ENCODE data around the gene MTAP.

DNA sequence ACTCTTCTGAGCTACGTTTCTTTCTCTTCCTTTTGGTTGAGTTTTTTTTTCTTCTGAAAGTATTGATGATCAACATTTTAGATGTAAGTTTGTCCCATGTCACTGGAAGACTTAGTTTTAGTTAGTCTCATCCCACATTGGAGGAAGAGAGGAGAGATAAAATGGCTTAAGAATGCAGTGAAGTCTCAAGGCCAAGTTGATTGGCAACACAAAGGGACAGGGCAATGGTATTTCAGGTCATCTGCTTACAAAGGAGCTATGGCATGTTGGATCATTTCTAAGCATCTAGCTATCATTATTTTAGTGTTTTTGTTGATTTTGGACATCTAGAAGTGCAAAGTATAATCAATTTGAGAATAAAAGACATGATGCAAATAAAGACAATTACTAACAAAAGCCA, 133.2 kb downstream of the MTAP start:
- TF ChIP-seq, protein P1, sequence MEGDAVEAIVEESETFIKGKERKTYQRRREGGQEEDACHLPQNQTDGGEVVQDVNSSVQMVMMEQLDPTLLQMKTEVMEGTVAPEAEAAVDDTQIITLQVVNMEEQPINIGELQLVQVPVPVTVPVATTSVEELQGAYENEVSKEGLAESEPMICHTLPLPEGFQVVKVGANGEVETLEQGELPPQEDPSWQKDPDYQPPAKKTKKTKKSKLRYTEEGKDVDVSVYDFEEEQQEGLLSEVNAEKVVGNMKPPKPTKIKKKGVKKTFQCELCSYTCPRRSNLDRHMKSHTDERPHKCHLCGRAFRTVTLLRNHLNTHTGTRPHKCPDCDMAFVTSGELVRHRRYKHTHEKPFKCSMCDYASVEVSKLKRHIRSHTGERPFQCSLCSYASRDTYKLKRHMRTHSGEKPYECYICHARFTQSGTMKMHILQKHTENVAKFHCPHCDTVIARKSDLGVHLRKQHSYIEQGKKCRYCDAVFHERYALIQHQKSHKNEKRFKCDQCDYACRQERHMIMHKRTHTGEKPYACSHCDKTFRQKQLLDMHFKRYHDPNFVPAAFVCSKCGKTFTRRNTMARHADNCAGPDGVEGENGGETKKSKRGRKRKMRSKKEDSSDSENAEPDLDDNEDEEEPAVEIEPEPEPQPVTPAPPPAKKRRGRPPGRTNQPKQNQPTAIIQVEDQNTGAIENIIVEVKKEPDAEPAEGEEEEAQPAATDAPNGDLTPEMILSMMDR (IDR thresholded peaks at IDR 0.05): no peak
- TF ChIP-seq, protein P2, sequence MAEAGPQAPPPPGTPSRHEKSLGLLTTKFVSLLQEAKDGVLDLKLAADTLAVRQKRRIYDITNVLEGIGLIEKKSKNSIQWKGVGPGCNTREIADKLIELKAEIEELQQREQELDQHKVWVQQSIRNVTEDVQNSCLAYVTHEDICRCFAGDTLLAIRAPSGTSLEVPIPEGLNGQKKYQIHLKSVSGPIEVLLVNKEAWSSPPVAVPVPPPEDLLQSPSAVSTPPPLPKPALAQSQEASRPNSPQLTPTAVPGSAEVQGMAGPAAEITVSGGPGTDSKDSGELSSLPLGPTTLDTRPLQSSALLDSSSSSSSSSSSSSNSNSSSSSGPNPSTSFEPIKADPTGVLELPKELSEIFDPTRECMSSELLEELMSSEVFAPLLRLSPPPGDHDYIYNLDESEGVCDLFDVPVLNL (CRISPR knock-in tag; IDR thresholded peaks at IDR 0.05; ENCODE audit: borderline replicate concordance, low read depth): no peak
- no peak for TF ChIP-seq FOXP1 (CRISPR knock-in tag; IDR thresholded peaks at IDR 0.05; ENCODE audit: borderline replicate concordance)
- TF ChIP-seq TCF7 (CRISPR knock-in tag; IDR thresholded peaks at IDR 0.05; ENCODE audit: low read depth): no peak
- TF ChIP-seq NFYB (CRISPR knock-in tag; conservative IDR thresholded peaks at IDR 0.05; ENCODE audit: low read depth): no peak
- TF ChIP-seq, protein P3, sequence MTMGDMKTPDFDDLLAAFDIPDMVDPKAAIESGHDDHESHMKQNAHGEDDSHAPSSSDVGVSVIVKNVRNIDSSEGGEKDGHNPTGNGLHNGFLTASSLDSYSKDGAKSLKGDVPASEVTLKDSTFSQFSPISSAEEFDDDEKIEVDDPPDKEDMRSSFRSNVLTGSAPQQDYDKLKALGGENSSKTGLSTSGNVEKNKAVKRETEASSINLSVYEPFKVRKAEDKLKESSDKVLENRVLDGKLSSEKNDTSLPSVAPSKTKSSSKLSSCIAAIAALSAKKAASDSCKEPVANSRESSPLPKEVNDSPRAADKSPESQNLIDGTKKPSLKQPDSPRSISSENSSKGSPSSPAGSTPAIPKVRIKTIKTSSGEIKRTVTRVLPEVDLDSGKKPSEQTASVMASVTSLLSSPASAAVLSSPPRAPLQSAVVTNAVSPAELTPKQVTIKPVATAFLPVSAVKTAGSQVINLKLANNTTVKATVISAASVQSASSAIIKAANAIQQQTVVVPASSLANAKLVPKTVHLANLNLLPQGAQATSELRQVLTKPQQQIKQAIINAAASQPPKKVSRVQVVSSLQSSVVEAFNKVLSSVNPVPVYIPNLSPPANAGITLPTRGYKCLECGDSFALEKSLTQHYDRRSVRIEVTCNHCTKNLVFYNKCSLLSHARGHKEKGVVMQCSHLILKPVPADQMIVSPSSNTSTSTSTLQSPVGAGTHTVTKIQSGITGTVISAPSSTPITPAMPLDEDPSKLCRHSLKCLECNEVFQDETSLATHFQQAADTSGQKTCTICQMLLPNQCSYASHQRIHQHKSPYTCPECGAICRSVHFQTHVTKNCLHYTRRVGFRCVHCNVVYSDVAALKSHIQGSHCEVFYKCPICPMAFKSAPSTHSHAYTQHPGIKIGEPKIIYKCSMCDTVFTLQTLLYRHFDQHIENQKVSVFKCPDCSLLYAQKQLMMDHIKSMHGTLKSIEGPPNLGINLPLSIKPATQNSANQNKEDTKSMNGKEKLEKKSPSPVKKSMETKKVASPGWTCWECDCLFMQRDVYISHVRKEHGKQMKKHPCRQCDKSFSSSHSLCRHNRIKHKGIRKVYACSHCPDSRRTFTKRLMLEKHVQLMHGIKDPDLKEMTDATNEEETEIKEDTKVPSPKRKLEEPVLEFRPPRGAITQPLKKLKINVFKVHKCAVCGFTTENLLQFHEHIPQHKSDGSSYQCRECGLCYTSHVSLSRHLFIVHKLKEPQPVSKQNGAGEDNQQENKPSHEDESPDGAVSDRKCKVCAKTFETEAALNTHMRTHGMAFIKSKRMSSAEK (CRISPR knock-in tag; IDR thresholded peaks at IDR 0.05; ENCODE audit: borderline replicate concordance): no peak
- TF ChIP-seq, protein P4, sequence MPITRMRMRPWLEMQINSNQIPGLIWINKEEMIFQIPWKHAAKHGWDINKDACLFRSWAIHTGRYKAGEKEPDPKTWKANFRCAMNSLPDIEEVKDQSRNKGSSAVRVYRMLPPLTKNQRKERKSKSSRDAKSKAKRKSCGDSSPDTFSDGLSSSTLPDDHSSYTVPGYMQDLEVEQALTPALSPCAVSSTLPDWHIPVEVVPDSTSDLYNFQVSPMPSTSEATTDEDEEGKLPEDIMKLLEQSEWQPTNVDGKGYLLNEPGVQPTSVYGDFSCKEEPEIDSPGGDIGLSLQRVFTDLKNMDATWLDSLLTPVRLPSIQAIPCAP (CRISPR knock-in tag; IDR thresholded peaks at IDR 0.05): no peak
- TF ChIP-seq, protein P5, sequence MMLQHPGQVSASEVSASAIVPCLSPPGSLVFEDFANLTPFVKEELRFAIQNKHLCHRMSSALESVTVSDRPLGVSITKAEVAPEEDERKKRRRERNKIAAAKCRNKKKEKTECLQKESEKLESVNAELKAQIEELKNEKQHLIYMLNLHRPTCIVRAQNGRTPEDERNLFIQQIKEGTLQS (CRISPR knock-in tag; conservative IDR thresholded peaks at IDR 0.05): no peak
- TF ChIP-seq NFE2L1 (CRISPR knock-in tag; IDR thresholded peaks at IDR 0.05): no peak
- no peak for TF ChIP-seq ESRRA (CRISPR knock-in tag; IDR thresholded peaks at IDR 0.05; ENCODE audit: borderline replicate concordance)
- TF ChIP-seq IRF2 (CRISPR knock-in tag; IDR thresholded peaks at IDR 0.05; ENCODE audit: borderline replicate concordance, low read depth): no peak
- TF ChIP-seq SMAD3 (CRISPR knock-in tag; IDR thresholded peaks at IDR 0.05; ENCODE audit: borderline replicate concordance): no peak
